Measurements from ENCODE around the gene SNX9. TPM values are rescaled to one million over a fixed set of nuclear protein-coding genes. Genes with fewer than 3 reads are reported as not detected.
"Not testable (repeated sequence)": the region's sequence is repeated elsewhere in the genome, so short reads cannot be mapped to it uniquely, and the experiment has no call there.

SNX9 gene
- total and polyA plus RNA-seq, 7 donors = 18.4 to 30.7 (median 26.5) TPM

DNA sequence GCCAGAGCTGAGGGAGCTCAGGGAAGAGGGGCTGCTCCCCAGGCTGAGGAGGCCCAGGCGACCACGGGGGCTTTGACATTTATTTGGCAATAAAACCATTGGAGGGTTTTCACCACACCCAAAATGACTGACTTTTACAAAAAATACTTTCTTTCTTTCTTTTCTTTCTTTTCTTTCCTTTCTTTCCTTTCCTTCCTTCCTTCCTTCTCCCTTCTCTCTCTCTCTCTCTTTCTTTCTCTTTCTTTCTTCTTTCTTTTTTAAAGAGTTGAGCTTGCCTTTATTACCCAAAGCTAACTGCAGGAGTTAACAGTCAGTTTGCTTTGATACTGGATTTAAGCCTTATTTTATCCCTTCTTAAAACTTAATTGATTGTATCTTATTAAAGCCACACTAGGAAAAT lies 17.2 kb downstream of the SNX9 start:
- WGBS, 3 donors = 38 to 71% (median 65%) methylated on average over 2 of the region's 2 CpGs
- H3K36me3 ChIP-seq (ENCODE audit: insufficient read depth in 1 of 2, low read depth in 1 of 2) = no peaks in the 10 kb centered on the region
- no peak for DNase-seq
- H3K9me3 ChIP-seq = no peaks in the 10 kb centered on the region
- no peak overlapping the region for H3K27ac ChIP-seq
- TF ChIP-seq, protein P1, sequence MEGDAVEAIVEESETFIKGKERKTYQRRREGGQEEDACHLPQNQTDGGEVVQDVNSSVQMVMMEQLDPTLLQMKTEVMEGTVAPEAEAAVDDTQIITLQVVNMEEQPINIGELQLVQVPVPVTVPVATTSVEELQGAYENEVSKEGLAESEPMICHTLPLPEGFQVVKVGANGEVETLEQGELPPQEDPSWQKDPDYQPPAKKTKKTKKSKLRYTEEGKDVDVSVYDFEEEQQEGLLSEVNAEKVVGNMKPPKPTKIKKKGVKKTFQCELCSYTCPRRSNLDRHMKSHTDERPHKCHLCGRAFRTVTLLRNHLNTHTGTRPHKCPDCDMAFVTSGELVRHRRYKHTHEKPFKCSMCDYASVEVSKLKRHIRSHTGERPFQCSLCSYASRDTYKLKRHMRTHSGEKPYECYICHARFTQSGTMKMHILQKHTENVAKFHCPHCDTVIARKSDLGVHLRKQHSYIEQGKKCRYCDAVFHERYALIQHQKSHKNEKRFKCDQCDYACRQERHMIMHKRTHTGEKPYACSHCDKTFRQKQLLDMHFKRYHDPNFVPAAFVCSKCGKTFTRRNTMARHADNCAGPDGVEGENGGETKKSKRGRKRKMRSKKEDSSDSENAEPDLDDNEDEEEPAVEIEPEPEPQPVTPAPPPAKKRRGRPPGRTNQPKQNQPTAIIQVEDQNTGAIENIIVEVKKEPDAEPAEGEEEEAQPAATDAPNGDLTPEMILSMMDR (IDR thresholded peaks at IDR 0.05) = no peak
- no peaks in the 10 kb centered on the region for H3K27me3 ChIP-seq (ENCODE audit: insufficient read depth in 3 of 3, low read length in 2 of 3)
- peaks cover 61% of the 10 kb centered on the region for H3K4me1 ChIP-seq
- no peak overlapping the region for H3K4me3 ChIP-seq
- no peak for ATAC-seq
- intact Hi-C loops (cut with DNase I) = no loop called here

DNA sequence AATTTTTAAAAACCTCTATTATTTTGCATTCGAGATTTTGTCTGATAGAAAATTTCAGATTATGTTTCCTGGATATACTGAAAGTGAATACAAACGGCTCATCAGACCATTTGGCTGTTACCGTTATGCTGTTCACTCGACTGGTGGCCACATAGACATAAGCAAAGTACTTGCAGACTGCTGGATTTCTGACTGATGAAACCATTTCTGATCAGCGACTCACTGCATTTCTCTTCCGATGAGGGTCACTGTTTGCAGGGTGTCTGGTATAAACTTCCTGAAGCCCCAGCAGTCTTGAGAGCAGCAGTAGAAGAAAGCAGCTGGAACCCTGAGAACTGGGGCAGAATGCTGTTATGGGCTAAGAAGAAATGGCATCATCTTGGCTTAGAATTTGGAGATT lies 17.7 kb downstream of the SNX9 start:
- H3K27me3 ChIP-seq (ENCODE audit: insufficient read depth in 3 of 3, low read length in 2 of 3) = no peaks in the 10 kb centered on the region
- ATAC-seq = no peak
- 56 to 63% (median 58%) methylated on average over 6 of the region's 6 CpGs for WGBS, 3 donors

DNA sequence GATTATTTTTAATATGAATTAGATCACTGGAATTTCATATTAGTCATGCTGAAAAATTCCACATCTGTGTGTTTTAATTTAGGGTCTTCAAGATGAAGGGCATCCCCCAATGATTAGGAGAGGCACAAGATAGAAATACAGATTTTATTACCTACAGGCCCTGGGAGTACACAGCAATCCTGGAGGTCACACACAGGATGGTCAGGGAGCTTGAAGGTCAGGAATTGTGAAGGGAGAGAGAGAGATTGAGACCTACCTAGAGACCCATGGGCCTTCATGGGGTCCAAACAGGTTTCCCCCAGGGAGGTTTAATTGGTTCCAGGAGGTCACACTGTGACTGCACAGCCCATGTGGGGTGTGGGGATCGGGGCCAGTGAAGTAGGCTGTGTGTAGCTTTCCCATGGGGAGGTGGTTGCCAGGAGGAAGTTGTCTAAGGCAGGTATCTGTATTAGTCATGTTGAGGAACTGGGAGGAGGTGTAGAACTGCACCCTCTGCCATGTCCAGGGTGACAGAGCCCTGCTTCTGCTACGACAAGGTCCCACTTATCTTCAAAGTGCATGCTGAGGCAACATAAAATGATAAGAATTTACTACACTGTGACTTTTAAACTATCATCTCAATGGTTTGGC lies 18.3 kb downstream of the SNX9 start:
- no peaks in the 10 kb centered on the region for H3K27me3 ChIP-seq (ENCODE audit: insufficient read depth in 3 of 3, low read length in 2 of 3)
- peaks cover 71% of the 10 kb centered on the region for H3K4me1 ChIP-seq
- TF ChIP-seq, protein P1 (IDR thresholded peaks at IDR 0.05) = no peak
- H3K4me3 ChIP-seq = no peak overlapping the region
- DNase-seq (no peak), ATAC-seq (peak in 3 of 4 donors; percentile 51 to 60 (median 58))
- H3K27ac ChIP-seq = no peak overlapping the region
- no peaks in the 10 kb centered on the region for H3K9me3 ChIP-seq
- intact Hi-C loops (cut with DNase I) = no loop called here
- no peaks in the 10 kb centered on the region for H3K36me3 ChIP-seq (ENCODE audit: insufficient read depth in 1 of 2, low read depth in 1 of 2)
- WGBS, 3 donors = 84 to 90% (median 85%) methylated on average over 2 of the region's 2 CpGs

More for the DNA sequence above, 17.7 kb downstream of the SNX9 start:
- no peaks in the 10 kb centered on the region for H3K9me3 ChIP-seq
- no peak overlapping the region for H3K4me3 ChIP-seq
- no peaks in the 10 kb centered on the region for H3K36me3 ChIP-seq (ENCODE audit: insufficient read depth in 1 of 2, low read depth in 1 of 2)
- intact Hi-C loops (cut with DNase I) = no loop called here
- TF ChIP-seq, protein P1 (IDR thresholded peaks at IDR 0.05) = no peak
- peaks cover 66% of the 10 kb centered on the region for H3K4me1 ChIP-seq
- no peak for DNase-seq
- no peak overlapping the region for H3K27ac ChIP-seq

DNA sequence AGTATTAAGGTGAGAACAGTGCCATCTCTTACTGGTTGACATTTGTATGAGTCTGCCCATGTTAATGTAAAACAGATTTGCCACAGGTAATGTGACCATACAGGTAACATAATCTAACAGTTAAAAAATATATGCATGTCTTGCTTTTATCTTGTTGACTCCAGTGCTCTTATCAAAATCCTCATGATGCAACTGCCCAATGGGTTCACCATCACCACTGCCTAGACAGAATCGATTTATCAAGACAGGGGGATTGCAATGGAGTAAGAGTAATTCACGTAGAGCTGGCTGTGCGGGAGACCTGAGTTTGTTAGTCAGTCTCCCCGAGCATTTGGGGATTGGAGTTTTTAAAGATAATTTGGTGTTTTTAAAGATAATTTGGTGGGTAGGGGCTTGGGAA lies 19.2 kb downstream of the SNX9 start:
- Histone ChIP-seq H3K27ac (no peak overlapping the region), H3K27me3 (ENCODE audit: insufficient read depth in 3 of 3, low read length in 2 of 3) (no peaks in the 10 kb centered on the region), H3K36me3 (ENCODE audit: insufficient read depth in 1 of 2, low read depth in 1 of 2) (no peaks in the 10 kb centered on the region), H3K4me3 (no peak overlapping the region), H3K4me1 (peaks cover 69% of the 10 kb centered on the region), H3K9me3 (no peaks in the 10 kb centered on the region)
- DNase-seq (no peak), ATAC-seq (no peak)
- WGBS, 3 donors = 95 to 100% (median 96%) methylated on average over 4 of the region's 4 CpGs
- TF ChIP-seq, protein P1 (IDR thresholded peaks at IDR 0.05) = no peak
- intact Hi-C loops (cut with DNase I) = no loop called here

DNA sequence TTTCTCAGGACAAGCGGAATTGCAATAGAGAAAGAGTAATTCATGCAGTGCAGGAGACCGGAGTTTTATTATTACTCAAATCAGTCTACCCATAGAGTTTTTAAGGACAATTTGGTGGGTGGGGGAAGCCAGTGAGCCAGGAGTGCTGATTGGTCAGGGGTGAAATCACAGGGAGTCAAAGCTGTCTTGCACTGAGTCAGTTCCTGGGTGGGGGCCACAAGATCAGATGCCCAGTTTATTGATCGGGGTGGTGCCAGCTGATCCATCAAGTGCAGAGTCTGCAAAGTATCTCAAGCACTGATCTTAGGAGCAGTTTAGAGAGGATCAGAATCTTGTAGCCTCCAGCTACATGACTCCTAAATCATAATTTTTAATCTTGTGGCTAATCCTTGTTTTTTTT lies 21.1 kb downstream of the SNX9 start:
- H3K9me3 ChIP-seq; H3K27ac ChIP-seq; intact Hi-C loops (cut with DNase I); H3K36me3 ChIP-seq (ENCODE audit: insufficient read depth in 1 of 2, low read depth in 1 of 2); DNase-seq; ATAC-seq; H3K27me3 ChIP-seq (ENCODE audit: insufficient read depth in 3 of 3, low read length in 2 of 3); H3K4me3 ChIP-seq: not testable (repeated sequence)
- WGBS, 3 donors = 91 to 96% (median 94%) methylated on average over 3 of the region's 3 CpGs
- H3K4me1 ChIP-seq = peaks cover 73% of the 10 kb centered on the region

Data from psoas muscle (tissue), 8 donors.